Raji (cell line): ENCODE measurements around the gene CDK3.
A peak's percentile ranks its signal among the peaks of the same experiment; 100 is the strongest.

Source experiments
- POLR2A ChIP-seq: IDR thresholded peaks from 2 replicates; pipeline ENCODE4 v1.6.1; 2011; ENCODE audit warnings: low read depth, low read length, control low read depth; ENCODE audit not compliant: insufficient read depth

The CDK3 gene

GRCh38 chr17:76000755-76001521 lies at the start of gene CDK3:
Gene CDK3, plus strand, starts transcription at chr17:76000855. Its CDS starts 571 bp downstream, at chr17:76001426.
- no peak for TF ChIP-seq POLR2A

GRCh38 chr17:75950855-75951554 lies 49.6 kb upstream of the CDK3 start:
- no peak for TF ChIP-seq POLR2A

DNA sequence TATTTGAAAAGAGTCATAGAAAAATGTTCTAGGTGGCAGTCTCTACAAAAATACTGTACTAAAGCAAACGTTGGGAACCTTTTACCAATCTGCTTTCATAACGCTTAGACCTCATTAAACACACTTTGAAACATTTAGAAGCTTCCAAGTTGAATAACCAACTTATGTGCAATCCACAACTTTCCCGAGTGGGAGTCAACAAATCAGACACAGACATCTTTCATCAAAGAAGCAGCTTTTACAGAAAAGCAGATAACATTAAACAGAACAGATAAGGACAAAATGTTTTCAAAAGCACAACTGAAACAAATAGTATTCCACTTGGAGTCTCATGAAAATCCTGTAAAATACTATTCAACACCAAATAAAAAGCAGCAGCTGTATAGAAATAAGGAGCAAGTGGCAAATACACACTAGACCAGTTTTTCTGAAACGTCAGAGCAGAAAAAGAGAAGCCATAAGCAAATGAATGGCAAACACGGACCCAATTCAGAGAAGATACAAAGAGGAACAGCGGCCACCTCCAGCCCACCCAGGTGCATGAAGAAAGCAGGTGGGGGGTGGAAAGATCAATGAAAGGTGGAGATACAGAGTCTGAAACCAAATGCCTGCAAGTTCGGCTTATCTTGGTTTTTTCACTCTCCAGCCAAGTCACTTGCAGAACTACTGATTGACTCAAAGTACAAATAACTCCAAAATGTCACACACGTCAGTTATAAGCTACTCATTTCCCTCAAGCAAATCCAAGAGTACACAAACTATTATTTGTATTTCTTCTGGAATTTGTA lies 41.4 kb upstream of the CDK3 start:
- TF ChIP-seq POLR2A: no peak

GRCh38 chr17:75959839-75960511 lies 40.7 kb upstream of the CDK3 start:
- no peak for TF ChIP-seq POLR2A

DNA sequence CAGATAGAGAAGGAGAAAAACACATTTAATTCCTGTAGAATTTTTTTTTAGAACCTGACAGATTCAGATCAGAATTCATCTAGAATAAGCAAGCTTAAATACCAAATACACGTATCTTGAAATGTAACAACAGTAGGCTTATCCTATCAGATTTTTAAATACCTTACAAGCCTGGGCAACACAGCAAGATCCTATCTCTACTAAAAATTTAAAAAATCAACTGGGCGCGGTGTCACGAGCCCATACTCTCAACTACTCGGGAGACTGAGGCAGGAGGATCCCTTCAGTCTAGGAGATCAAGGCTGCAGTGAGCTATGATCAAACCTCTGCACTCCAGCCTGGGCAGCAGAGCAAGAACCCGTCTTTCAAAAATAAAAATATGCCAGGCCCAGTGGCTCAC lies 35.2 kb upstream of the CDK3 start:
- TF ChIP-seq POLR2A: no peak

DNA sequence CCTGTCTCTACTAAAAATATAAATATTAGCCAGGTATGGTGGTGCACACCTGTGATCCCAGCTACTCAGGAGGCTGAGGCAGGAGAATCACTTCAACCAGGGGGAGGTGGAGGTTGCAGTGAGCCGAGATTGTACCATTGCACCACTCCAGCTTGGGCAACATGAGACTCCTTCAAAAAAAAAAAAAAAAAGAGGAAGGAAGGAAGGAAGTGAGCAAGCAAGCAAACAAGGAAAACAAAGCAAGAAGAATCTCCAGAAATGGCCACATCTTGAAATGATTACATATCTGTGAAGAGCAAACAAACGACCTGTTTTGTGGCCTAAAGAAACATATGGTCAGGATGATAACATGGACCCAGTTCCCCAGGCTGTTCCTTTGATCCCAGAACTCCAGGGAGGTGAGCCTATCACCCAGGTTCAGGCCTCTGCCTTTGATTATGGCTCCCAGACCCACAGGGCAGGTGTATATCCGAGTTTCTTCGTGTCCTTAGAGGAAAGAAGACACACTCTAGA lies 30.6 kb upstream of the CDK3 start:
- no peak for TF ChIP-seq POLR2A

DNA sequence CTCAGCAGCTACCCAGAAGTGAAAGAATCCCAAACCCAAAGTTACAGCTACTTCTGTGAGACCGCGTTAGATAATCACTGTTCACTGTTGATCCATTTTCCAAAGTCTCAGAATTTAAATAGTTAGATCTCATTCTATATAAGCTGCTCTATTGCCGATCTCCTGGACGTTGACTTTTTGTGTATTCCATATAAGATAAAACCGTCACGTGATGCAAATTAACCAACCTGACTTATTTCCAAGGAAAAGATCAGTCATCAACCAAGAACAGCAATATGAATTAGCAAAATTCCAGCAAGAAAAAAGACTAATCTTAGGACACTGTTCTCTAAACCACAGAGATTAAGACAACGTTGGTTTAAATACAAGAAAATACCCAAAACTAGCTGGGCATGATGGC lies 30.0 kb upstream of the CDK3 start:
- TF ChIP-seq POLR2A: no peak

DNA sequence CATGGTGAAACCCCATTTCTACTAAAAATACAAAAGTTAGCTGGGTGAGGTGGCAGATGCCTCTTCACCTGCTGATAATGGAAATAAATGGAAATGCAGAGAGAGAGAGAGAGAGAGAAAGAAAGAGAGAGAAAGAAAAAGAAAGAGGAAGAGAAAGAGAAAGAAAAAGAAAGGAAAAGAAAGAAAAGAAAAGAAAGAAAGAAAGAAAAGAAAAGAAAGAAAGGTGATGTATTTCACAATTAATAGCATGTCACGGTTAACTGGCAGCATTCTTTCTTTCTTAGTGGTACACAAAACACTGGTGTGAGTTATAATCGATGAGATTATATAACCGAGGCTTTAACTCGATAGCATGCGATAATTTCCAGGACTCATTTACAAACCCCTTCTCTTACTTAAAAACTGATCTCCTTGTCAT lies 24.9 kb upstream of the CDK3 start:
- TF ChIP-seq POLR2A: no peak

DNA sequence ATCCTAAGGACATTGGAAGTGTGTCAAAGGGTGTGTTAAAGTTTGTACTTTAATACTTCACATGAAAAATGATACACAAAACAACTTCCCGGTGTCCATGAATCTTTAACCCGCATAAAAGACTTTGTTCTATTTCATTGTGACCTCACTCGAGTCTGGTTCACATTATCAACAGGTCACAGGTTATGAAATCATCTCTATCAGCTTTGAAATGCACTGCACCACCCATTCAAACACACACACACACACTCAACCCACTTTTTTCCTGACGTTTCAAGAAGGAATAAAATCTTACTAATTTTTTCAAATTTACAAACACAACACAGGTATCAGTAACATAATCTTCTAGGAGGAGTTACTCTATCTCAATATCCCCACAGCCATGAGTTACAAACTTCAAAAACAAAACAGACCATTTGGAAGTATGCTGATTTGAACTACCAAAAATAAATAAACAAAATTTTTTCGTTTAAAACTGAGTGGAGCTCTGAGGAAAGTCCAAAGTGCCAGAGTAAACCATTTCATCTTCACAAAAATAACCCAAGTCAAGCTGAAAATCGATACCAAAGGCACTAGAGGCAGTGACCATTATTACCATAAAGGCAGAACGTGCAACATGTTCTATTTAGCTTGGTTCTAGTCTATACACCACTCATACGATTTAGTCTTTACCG lies 24.3 kb upstream of the CDK3 start:
- TF ChIP-seq POLR2A: no peak

GRCh38 chr17:75978938-75979704 lies 21.5 kb upstream of the CDK3 start, which contains the start of the genes ACOX1 and TEN1:
Gene ACOX1, minus strand, starts transcription at chr17:75979166. Its CDS starts 93 bp downstream, at chr17:75979073.
Gene TEN1, plus strand, starts transcription at chr17:75979240. Its CDS starts 6,953 bp downstream, at chr17:75986193.
- TF ChIP-seq POLR2A: peak; percentile 77

DNA sequence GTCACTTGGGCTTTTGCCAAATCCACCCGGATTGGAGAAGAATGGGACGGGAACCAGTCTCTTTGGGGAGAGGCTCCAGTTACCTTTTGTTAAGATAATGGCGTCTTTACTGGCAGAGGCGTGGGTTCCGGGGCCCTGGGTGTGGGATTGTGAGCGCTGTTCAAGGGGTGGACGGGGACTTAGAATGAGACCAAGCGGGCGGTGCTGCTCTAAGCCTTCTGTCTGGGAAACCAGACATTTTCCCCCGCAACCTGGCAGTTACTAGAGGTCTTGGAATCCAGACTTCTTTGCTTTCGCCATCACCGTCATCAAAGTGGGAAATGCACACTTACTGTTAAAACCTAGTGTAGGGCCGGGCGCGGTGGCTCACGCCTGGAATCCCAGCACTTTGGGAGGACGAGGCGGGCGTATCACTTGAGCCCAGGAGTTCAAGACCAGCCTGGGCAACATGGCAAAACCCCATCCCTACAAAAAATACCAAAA lies 20.9 kb upstream of the CDK3 start:
- TF ChIP-seq POLR2A: no peak

GRCh38 chr17:75980188-75981018 lies 20.3 kb upstream of the CDK3 start:
- TF ChIP-seq POLR2A: no peak
